ENCODE results near the gene SERPINA5.

GRCh38 chr14:94575730-94576585, 5.3 kb upstream of the SERPINA5 start:
- TF ChIP-seq CTCF (IDR thresholded peaks at IDR 0.05) (no peak), POLR2A (IDR thresholded peaks at IDR 0.05) (no peak)

All from lower leg skin (tissue), 3 donors.